Muscle layer of colon (tissue), 2 donors: ENCODE results near the gene PROSER2.

ENCODE experiments used
- H3K27ac ChIP-seq: one replicate; pipeline ENCODE4 v1.7.0; 2013; ENCODE audit warnings: low read depth, mild to moderate bottlenecking, low read length, moderate library complexity
- H3K27me3 ChIP-seq, 2 donors: one replicate each; pipeline ENCODE4 v1.7.0; 2013; ENCODE audit warnings: low read length in 2 of 2, mild to moderate bottlenecking in 2 of 2; ENCODE audit not compliant: insufficient read depth in 2 of 2, control insufficient read depth in 1 of 2
- H3K36me3 ChIP-seq: one replicate; pipeline ENCODE4 v1.7.0; 2013; ENCODE audit warnings: mild to moderate bottlenecking, low read length; ENCODE audit not compliant: insufficient read depth
- H3K4me1 ChIP-seq: one replicate; pipeline ENCODE4 v1.7.0; 2013; ENCODE audit warnings: mild to moderate bottlenecking, low read length; ENCODE audit not compliant: insufficient read depth
- H3K4me3 ChIP-seq, 2 donors: one replicate each; pipeline ENCODE4 v1.7.0; 2013; ENCODE audit warnings: low read length in 2 of 2, low read depth in 1 of 2, mild to moderate bottlenecking in 1 of 2, moderate library complexity in 1 of 2
- H3K9ac ChIP-seq: one replicate; pipeline ENCODE4 v1.7.0; 2013; ENCODE audit warnings: low read length
- H3K9me3 ChIP-seq: one replicate; pipeline ENCODE4 v1.7.0; 2013; ENCODE audit warnings: mild to moderate bottlenecking, low read length
- donor health status: abdominal sarcoma.
- donor health status: Adenocarcinoma of cecum.

PROSER2 gene

GRCh38 chr10:11871466-11871865 is 48.3 kb downstream of the PROSER2 start:
- Histone ChIP-seq H3K9ac (no peak overlapping the region), H3K27me3 (no peaks in the 10 kb centered on the region), H3K36me3 (no peaks in the 10 kb centered on the region), H3K4me3 (no peak overlapping the region), H3K27ac (no peak overlapping the region), H3K4me1 (peaks cover 13% of the 10 kb centered on the region), H3K9me3 (no peaks in the 10 kb centered on the region)

DNA sequence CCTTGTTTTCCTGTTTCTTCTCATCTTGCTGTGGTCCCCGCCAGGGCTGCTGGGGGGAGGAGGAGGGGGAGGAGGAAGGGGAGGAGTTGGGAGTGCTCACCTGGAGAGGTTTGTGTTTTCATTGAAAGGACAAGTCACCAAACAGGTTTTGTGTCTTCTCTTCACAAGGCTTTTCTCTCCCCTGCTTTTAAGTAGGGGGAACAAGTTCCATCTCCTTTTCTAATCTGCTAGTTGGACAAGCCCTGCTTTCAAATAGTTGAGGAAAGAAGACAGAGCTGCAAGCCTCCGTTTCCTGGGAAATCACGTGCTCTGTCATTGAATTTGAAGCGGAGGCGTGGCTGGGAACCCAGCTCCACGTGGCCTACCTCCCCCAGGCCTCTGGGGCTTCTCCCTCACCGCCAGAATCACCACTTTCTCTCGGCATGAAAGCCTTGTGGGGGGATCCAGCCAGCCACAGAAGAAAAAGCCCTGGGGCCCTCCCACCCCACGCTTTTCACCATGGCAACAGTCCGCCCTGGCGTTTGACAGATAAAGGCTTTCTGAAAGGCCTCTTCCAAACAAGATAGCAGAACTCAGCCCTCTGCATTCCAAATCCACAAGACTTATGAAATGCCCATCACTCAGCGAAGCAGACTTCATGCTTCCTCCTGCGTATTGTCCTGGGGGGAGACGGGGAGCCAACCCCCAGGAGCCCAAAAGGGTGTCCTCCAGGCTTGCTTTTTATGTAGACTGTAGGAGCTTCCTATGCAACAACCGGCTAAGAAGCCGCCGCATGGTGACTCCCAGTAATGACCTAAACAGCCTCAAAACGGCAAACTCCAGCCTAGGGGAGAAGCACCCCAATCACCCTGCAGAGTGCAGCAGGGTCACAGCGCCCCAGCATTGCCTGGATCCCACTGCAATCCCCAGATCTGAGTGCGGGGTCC is 51.7 kb downstream of the PROSER2 start:
- no peaks in the 10 kb centered on the region for H3K36me3 ChIP-seq
- H3K4me3 ChIP-seq: no peak overlapping the region
- H3K27me3 ChIP-seq: no peaks in the 10 kb centered on the region
- H3K27ac ChIP-seq: no peak overlapping the region
- no peaks in the 10 kb centered on the region for H3K9me3 ChIP-seq
- no peak overlapping the region for H3K9ac ChIP-seq
- peaks cover 13% of the 10 kb centered on the region for H3K4me1 ChIP-seq

- H3K9me3 ChIP-seq: no peaks in the 10 kb centered on the region
- H3K4me3 ChIP-seq: no peak overlapping the region
- H3K27ac ChIP-seq: no peak overlapping the region
- peaks cover 13% of the 10 kb centered on the region for H3K4me1 ChIP-seq
- no peaks in the 10 kb centered on the region for H3K27me3 ChIP-seq
- H3K9ac ChIP-seq: no peak overlapping the region
- no peaks in the 10 kb centered on the region for H3K36me3 ChIP-seq
Observed at GRCh38 chr10:11875494-11876281, 52.5 kb downstream of the PROSER2 start.

GRCh38 chr10:11876324-11876723 is 53.2 kb downstream of the PROSER2 start:
- H3K4me3 ChIP-seq: no peak overlapping the region
- H3K9me3 ChIP-seq: no peaks in the 10 kb centered on the region
- peaks cover 13% of the 10 kb centered on the region for H3K4me1 ChIP-seq
- H3K27ac ChIP-seq: no peak overlapping the region
- H3K36me3 ChIP-seq: no peaks in the 10 kb centered on the region
- no peaks in the 10 kb centered on the region for H3K27me3 ChIP-seq
- H3K9ac ChIP-seq: no peak overlapping the region

GRCh38 chr10:11876805-11877590 is 53.8 kb downstream of the PROSER2 start:
- Histone ChIP-seq H3K27me3 (no peaks in the 10 kb centered on the region), H3K27ac (no peak overlapping the region), H3K9me3 (no peaks in the 10 kb centered on the region), H3K4me3 (no peak overlapping the region), H3K4me1 (peaks cover 13% of the 10 kb centered on the region), H3K9ac (no peak overlapping the region), H3K36me3 (no peaks in the 10 kb centered on the region)

DNA sequence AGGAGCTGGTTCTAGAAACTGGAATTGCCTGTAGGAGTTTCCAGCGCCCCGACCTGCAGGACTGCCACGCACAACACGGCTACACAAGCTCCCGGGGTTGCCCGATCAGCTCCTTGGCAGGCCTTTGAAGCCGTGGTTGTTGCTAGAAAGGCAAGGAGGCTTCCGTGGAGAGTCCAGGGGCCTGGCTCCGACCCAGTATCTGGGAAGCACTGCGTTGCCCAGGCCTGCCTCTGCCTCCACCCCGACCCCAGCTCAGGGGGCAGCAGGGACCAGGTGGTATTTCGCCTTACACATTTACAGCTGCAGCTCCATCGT is 54.4 kb downstream of the PROSER2 start:
- H3K4me1 ChIP-seq: peaks cover 13% of the 10 kb centered on the region
- no peak overlapping the region for H3K9ac ChIP-seq
- H3K9me3 ChIP-seq: no peaks in the 10 kb centered on the region
- H3K4me3 ChIP-seq: no peak overlapping the region
- H3K27ac ChIP-seq: no peak overlapping the region
- no peaks in the 10 kb centered on the region for H3K36me3 ChIP-seq
- H3K27me3 ChIP-seq: no peaks in the 10 kb centered on the region

- peaks cover 13% of the 10 kb centered on the region for H3K4me1 ChIP-seq
- no peak overlapping the region for H3K27ac ChIP-seq
- no peaks in the 10 kb centered on the region for H3K36me3 ChIP-seq
- no peaks in the 10 kb centered on the region for H3K9me3 ChIP-seq
- no peak overlapping the region for H3K4me3 ChIP-seq
- H3K27me3 ChIP-seq: no peaks in the 10 kb centered on the region
- H3K9ac ChIP-seq: no peak overlapping the region
Observed at GRCh38 chr10:11878776-11879175, 55.6 kb downstream of the PROSER2 start.

GRCh38 chr10:11879387-11880094 is 56.4 kb downstream of the PROSER2 start:
- H3K27me3 ChIP-seq: no peaks in the 10 kb centered on the region
- no peak overlapping the region for H3K9ac ChIP-seq
- H3K36me3 ChIP-seq: no peaks in the 10 kb centered on the region
- H3K4me3 ChIP-seq: no peak overlapping the region
- peaks cover 13% of the 10 kb centered on the region for H3K4me1 ChIP-seq
- H3K9me3 ChIP-seq: no peaks in the 10 kb centered on the region
- no peak overlapping the region for H3K27ac ChIP-seq

DNA sequence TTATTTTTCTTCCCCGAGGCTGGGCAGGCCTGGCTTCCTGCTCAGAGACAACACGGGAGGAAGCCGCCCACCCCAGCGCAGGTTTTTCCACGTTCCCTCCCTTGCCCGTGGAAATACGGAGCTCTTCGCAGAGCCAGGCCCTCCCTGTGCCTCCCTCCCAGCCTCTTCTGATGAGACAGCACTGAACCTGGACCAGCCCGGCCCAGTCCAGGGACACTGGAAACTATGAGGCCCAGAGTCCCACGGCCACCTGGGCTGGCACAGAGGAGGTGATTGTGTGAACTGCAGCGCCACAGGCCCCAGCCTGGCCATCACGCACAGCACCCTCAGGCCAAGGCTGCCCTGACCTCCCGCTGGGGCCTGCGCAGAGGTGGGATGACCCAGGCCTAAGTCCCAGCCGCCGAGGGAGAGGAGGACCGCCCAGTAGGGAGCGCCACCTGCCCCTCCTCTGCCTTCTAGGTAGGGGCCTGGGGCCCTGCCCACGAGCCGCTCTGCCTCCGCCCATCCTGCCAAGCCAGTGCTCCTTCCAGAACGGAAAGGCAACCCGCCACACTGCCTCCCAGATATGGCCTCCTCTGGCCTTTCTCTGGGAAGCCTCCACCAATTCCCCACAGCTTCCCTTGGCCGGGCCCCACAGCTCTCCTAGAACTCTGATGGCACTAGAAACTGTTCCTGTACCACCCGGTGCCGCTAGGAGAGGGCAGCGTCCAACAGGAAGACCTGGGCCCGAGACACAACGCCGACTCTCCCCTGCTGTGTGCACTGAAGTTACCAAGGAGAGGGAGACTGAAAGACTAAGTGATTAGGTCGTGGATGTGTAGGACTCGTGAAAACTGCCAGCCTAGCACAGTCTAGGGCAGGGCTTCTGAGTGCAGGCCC is 57.2 kb downstream of the PROSER2 start:
- H3K9ac ChIP-seq: no peak overlapping the region
- no peak overlapping the region for H3K4me3 ChIP-seq
- no peak overlapping the region for H3K27ac ChIP-seq
- no peaks in the 10 kb centered on the region for H3K9me3 ChIP-seq
- H3K27me3 ChIP-seq: no peaks in the 10 kb centered on the region
- H3K4me1 ChIP-seq: peaks cover 9% of the 10 kb centered on the region
- H3K36me3 ChIP-seq: no peaks in the 10 kb centered on the region

DNA sequence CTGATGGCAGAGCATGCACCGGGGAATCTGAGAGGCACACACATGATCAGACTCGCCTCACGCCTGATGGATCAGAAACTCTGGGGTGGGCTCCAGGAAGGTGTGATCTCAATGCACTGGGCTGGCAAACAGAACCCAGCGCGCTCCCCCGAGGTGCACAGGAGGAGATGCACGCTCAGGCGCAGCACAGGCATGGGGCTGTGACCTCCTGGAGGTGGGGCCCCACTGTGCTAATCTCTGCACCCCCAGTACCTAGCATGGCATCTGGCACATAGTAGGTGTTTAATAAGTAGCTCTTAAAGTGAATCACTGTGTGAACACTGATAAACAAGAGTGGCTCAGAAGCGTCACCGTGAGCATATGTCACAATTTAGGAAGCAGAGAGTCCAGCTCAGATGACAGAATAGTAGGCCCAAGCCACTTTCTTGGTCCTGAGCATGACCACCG is 57.9 kb downstream of the PROSER2 start:
- Histone ChIP-seq H3K27me3 (no peaks in the 10 kb centered on the region), H3K4me1 (peaks cover 2% of the 10 kb centered on the region), H3K9ac (no peak overlapping the region), H3K27ac (no peak overlapping the region), H3K9me3 (no peaks in the 10 kb centered on the region), H3K4me3 (no peak overlapping the region), H3K36me3 (no peaks in the 10 kb centered on the region)
